Liver (tissue), 3 donors: ENCODE measurements around the gene CCDC191.

Experiments
- GABPA ChIP-seq, 2 donors: IDR thresholded peaks in 1 of 2; conservative IDR thresholded peaks in 1 of 2; 2 replicates each; pipeline ENCODE4 v1.6.1; 2016; ENCODE audit warnings: antibody characterized with exemption in 2 of 2, mild to moderate bottlenecking in 1 of 2, moderate library complexity in 1 of 2
- JUND ChIP-seq, 2 donors: IDR thresholded peaks; 2 replicates each; pipeline ENCODE4 v1.6.1; 2016; ENCODE audit warnings: antibody characterized with exemption in 2 of 2
- RAD21 ChIP-seq, 2 donors: IDR thresholded peaks; 2 replicates each; pipeline ENCODE4 v1.6.1; 2016; ENCODE audit warnings: antibody characterized with exemption in 2 of 2, mild to moderate bottlenecking in 2 of 2
- RXRA ChIP-seq, 2 donors: IDR thresholded peaks; 2 replicates each; pipeline ENCODE4 v1.6.1; 2017 to 2018; ENCODE audit warnings: antibody characterized with exemption in 2 of 2, mild to moderate bottlenecking in 1 of 2
- TAF1 ChIP-seq: conservative IDR thresholded peaks from 2 replicates; pipeline ENCODE4 v1.6.1; 2016; ENCODE audit warnings: antibody characterized with exemption, mild to moderate bottlenecking
- TF ChIP-seq, protein P1 (sequence below): IDR thresholded peaks from 2 replicates; pipeline ENCODE4 v1.6.1; 2016; ENCODE audit warnings: antibody characterized with exemption
- TF ChIP-seq, protein P2 (sequence below): fragments of 150-350 bp; IDR thresholded peaks from 2 replicates; pipeline ENCODE4 v1.5.1; 2017; ENCODE audit warnings: improper control_type of control experiment, low read depth, low read length; ENCODE audit not compliant: missing input control
- TF ChIP-seq, protein P3 (sequence below): IDR thresholded peaks from 2 replicates; pipeline ENCODE4 v1.6.1; 2016; ENCODE audit warnings: antibody characterized with exemption, mild to moderate bottlenecking
- TF ChIP-seq, protein P4 (sequence below): IDR thresholded peaks from 2 replicates; pipeline ENCODE4 v1.6.1; 2016; ENCODE audit warnings: antibody characterized with exemption
- donor health status: healthy.
- donor health status: healthy.

DNA sequence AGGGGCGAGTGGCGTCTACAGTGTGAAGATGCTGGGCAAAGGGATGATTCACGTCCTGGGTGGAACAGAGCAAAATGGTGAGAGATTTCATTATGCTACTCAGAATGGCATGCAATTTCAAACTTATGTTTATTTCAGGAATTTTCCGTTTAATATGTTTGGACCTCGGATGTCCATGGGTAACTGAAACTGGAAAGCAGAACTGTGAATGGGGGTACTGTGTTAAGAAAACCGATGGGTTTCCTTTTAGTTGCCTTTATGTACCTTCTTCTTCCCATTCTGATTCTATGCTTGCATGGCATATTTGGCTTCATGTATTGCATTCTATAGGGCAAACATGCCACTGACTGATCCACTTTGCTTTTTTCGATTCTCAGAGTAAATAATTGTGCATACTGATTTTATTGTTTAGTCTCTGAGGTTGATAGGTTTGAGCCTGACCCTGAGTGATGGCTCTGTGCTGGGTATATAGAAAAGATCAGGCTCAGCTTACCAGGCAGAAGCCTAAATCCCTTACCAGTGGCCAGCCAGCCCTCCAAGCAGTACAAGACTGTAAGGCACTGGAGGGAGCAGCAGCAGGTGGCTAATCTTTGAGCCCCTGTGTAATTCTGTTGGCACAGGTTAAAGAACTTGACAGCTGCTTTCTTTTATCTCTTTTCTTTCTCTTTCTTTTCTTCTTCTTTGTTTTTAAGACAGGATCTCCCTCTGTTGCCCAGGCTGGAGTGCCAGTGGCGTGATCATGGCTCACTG lies 4.8 kb upstream of the CCDC191 start:
- TF ChIP-seq, protein P1, sequence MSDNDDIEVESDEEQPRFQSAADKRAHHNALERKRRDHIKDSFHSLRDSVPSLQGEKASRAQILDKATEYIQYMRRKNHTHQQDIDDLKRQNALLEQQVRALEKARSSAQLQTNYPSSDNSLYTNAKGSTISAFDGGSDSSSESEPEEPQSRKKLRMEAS = no peak
- TF ChIP-seq, protein P2, sequence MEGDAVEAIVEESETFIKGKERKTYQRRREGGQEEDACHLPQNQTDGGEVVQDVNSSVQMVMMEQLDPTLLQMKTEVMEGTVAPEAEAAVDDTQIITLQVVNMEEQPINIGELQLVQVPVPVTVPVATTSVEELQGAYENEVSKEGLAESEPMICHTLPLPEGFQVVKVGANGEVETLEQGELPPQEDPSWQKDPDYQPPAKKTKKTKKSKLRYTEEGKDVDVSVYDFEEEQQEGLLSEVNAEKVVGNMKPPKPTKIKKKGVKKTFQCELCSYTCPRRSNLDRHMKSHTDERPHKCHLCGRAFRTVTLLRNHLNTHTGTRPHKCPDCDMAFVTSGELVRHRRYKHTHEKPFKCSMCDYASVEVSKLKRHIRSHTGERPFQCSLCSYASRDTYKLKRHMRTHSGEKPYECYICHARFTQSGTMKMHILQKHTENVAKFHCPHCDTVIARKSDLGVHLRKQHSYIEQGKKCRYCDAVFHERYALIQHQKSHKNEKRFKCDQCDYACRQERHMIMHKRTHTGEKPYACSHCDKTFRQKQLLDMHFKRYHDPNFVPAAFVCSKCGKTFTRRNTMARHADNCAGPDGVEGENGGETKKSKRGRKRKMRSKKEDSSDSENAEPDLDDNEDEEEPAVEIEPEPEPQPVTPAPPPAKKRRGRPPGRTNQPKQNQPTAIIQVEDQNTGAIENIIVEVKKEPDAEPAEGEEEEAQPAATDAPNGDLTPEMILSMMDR = no peak
- TF ChIP-seq, protein P3, sequence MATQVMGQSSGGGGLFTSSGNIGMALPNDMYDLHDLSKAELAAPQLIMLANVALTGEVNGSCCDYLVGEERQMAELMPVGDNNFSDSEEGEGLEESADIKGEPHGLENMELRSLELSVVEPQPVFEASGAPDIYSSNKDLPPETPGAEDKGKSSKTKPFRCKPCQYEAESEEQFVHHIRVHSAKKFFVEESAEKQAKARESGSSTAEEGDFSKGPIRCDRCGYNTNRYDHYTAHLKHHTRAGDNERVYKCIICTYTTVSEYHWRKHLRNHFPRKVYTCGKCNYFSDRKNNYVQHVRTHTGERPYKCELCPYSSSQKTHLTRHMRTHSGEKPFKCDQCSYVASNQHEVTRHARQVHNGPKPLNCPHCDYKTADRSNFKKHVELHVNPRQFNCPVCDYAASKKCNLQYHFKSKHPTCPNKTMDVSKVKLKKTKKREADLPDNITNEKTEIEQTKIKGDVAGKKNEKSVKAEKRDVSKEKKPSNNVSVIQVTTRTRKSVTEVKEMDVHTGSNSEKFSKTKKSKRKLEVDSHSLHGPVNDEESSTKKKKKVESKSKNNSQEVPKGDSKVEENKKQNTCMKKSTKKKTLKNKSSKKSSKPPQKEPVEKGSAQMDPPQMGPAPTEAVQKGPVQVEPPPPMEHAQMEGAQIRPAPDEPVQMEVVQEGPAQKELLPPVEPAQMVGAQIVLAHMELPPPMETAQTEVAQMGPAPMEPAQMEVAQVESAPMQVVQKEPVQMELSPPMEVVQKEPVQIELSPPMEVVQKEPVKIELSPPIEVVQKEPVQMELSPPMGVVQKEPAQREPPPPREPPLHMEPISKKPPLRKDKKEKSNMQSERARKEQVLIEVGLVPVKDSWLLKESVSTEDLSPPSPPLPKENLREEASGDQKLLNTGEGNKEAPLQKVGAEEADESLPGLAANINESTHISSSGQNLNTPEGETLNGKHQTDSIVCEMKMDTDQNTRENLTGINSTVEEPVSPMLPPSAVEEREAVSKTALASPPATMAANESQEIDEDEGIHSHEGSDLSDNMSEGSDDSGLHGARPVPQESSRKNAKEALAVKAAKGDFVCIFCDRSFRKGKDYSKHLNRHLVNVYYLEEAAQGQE = no peak
- TF ChIP-seq GABPA (IDR thresholded peaks at IDR 0.05 in 1 of 2, conservative IDR thresholded peaks at IDR 0.05 in 1 of 2) (no peak), RXRA (IDR thresholded peaks at IDR 0.05) (no peak), RAD21 (IDR thresholded peaks at IDR 0.05) (no peak), TAF1 (no peak), JUND (IDR thresholded peaks at IDR 0.05) (no peak)
- TF ChIP-seq, protein P4, sequence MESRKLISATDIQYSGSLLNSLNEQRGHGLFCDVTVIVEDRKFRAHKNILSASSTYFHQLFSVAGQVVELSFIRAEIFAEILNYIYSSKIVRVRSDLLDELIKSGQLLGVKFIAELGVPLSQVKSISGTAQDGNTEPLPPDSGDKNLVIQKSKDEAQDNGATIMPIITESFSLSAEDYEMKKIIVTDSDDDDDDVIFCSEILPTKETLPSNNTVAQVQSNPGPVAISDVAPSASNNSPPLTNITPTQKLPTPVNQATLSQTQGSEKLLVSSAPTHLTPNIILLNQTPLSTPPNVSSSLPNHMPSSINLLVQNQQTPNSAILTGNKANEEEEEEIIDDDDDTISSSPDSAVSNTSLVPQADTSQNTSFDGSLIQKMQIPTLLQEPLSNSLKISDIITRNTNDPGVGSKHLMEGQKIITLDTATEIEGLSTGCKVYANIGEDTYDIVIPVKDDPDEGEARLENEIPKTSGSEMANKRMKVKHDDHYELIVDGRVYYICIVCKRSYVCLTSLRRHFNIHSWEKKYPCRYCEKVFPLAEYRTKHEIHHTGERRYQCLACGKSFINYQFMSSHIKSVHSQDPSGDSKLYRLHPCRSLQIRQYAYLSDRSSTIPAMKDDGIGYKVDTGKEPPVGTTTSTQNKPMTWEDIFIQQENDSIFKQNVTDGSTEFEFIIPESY = no peak
